Measurements from ENCODE around the gene PCBP3.

DNA sequence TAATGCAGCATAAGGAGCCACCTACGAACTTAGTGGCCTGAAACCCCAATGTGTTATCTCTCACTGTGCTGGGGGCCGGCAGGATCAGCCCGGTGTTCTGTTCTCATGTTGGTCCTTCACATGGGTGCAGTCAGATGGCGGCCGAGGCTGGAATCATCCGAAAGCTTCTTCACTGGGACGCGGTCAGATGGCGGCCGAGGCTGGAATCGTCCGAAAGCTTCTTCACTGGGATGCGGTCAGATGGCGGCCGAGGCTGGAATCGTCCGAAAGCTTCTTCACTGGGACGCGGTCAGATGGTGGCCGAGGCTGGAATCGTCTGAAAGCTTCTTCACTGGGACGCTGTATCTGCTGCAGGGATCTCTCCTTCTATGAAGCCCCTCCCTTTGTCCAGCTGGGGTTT lies 12.6 kb upstream of the PCBP3 start:
- TF ChIP-seq, protein P1, sequence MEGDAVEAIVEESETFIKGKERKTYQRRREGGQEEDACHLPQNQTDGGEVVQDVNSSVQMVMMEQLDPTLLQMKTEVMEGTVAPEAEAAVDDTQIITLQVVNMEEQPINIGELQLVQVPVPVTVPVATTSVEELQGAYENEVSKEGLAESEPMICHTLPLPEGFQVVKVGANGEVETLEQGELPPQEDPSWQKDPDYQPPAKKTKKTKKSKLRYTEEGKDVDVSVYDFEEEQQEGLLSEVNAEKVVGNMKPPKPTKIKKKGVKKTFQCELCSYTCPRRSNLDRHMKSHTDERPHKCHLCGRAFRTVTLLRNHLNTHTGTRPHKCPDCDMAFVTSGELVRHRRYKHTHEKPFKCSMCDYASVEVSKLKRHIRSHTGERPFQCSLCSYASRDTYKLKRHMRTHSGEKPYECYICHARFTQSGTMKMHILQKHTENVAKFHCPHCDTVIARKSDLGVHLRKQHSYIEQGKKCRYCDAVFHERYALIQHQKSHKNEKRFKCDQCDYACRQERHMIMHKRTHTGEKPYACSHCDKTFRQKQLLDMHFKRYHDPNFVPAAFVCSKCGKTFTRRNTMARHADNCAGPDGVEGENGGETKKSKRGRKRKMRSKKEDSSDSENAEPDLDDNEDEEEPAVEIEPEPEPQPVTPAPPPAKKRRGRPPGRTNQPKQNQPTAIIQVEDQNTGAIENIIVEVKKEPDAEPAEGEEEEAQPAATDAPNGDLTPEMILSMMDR (conservative IDR thresholded peaks at IDR 0.05) = no peak
- no peak for TF ChIP-seq ZFX (IDR thresholded peaks at IDR 0.05)

Measured in C4-2B (cell line).